Stomach (tissue), 9 donors: ENCODE data around the gene EXOC3L2. TPM values are rescaled to one million over a fixed set of nuclear protein-coding genes. Genes with fewer than 3 reads are reported as not detected.

ENCODE experiments used
- DNase-seq, 2 donors: peaks; one replicate each; pipeline versions ENCODE4 v3.0.0 to v3.0.0-alpha.2; 2013 to 2019
- H3K27ac ChIP-seq, 5 donors: fragments of 200-600 bp in 4 of 5; sonication (generic) in 4 of 5; one replicate each; pipeline ENCODE4 v1.5.1; 2013 to 2019; ENCODE audit warnings: mild to moderate bottlenecking in 1 of 5, moderate library complexity in 1 of 5
- H3K27me3 ChIP-seq, 3 donors: fragments of 200-600 bp; sonication (generic); one replicate each; pipeline ENCODE4 v1.5.1; 2017 to 2019; ENCODE audit warnings: mixed run types in 1 of 3
- H3K36me3 ChIP-seq, 4 donors: fragments of 200-600 bp; sonication (generic); 1 replicate in 3 of 4; 2 replicates in 1 of 4; pipeline ENCODE4 v1.5.1; 2016 to 2019
- H3K4me1 ChIP-seq, 4 donors: fragments of 200-600 bp; sonication (generic); one replicate each; pipeline ENCODE4 v1.5.1; 2016 to 2019
- H3K4me3 ChIP-seq, 4 donors: fragments of 200-600 bp; sonication (generic) in 3 of 4; one replicate each; pipeline ENCODE4 v1.5.1; 2016 to 2019; ENCODE audit warnings: mild to moderate bottlenecking in 1 of 4
- H3K9me3 ChIP-seq, 4 donors: fragments of 200-600 bp; sonication (generic); one replicate each; pipeline ENCODE4 v1.5.1; 2016 to 2019
- CTCF ChIP-seq, 7 experiments: fragments of 450-650 bp in 4 of 7; fragments of 200-600 bp in 3 of 7; sonication (generic) in 3 of 7; IDR thresholded peaks; one replicate each; pipeline ENCODE4 v1.5.1; 2016 to 2019; ENCODE audit warnings: antibody characterized with exemption in 7 of 7, control low read depth in 2 of 7, mild to moderate bottlenecking in 1 of 7
- EP300 ChIP-seq: sonication (generic); formaldehyde crosslinking; IDR thresholded peaks from one replicate; pipeline ENCODE4 v1.6.1; 2017; ENCODE audit warnings: antibody characterized with exemption
- POLR2A ChIP-seq, 4 donors: fragments of 450-650 bp; IDR thresholded peaks; one replicate each; pipeline ENCODE4 v1.6.1; 2016; ENCODE audit warnings: antibody characterized with exemption in 4 of 4, control low read depth in 2 of 4, mild to moderate bottlenecking in 1 of 4, moderate library complexity in 1 of 4
- POLR2AphosphoS5 ChIP-seq, 3 donors: sonication (generic); formaldehyde crosslinking; IDR thresholded peaks; one replicate each; pipeline ENCODE4 v1.6.1; 2016; ENCODE audit warnings: antibody characterized with exemption in 3 of 3
- WGBS, 5 donors: extraction: QIAGEN DNeasy Blood & Tissue Kit in 3 of 5; methylation state at CpG; one replicate each; pipeline versions ENCODE4 v1.1.5 to v1.1.7; 2013 to 2018; 5-methylcytosine and 5-hydroxymethylcytosine counted together
- intact Hi-C: fragments of 100-400 bp; cut with DNase I; formaldehyde crosslinking; loops from one replicate; pipeline ENCODE4 v1.15.1; 2023; ENCODE audit warnings: low total_unique reads
- polyA plus RNA-seq, 3 donors: library from polyadenylated mRNA; stranded (reverse); fragments of 200-250 nt; gene quantifications; one replicate each; pipeline ENCODE4 v1.2.3, GENCODE V29; 2013
- total RNA-seq, 5 donors: library from RNA; depleted of rRNA; stranded (reverse); fragments of >200 nt; gene quantifications; one replicate each; pipeline versions ENCODE4 v1.1.0 to v1.2.3, GENCODE V29; 2014 to 2016
- donor health status: healthy with polysubstance abuse.
- donor health status: Bipolar disorder and iron deficiency.
- donor health status: healthy.

EXOC3L2 gene
- total and polyA plus RNA-seq, 8 donors, result 0.72 to 20.6 (median 1.3) TPM; not detected in 1

DNA sequence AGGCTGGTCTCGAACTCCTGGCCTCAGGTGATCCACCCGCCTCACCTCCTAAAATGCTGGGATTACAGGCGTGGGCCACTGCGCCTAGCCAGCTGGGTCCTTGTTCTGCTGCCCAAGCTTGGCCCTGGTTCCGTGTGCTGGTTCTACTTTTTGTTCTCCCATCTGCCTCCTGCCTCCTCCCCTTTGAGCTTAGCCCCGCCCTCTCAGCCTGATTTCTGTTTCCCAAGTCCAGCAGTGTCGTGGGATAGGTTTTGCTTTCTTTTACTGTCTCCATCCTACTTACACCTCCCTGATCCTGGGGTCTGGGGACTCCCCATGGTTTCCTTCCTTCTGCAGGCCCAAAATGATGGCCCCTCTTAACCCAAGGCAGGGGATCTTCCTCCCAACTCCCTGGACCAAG lies 64.3 kb downstream of the EXOC3L2 start:
- peak in 1 of 2 donors; percentile 10 for DNase-seq
- Histone ChIP-seq H3K4me1 (peaks cover 32 to 67% (median 42%) of the 10 kb centered on the region in 4 donors), H3K27me3 (no peaks in the 10 kb centered on the region), H3K36me3 (peaks cover 0 to 12% (median 7%) of the 10 kb centered on the region in 4 donors), H3K27ac (peak overlapping the region in 1 of 5 donors; percentile 11), H3K9me3 (no peaks in the 10 kb centered on the region), H3K4me3 (peak overlapping the region in 1 of 4 donors; percentile 82)
- intact Hi-C loops, result no loop called here
- TF ChIP-seq POLR2AphosphoS5 (IDR thresholded peaks at IDR 0.05), result no peak
- no peak for TF ChIP-seq CTCF (IDR thresholded peaks at IDR 0.05)
- TF ChIP-seq POLR2A (IDR thresholded peaks at IDR 0.05), result no peak
- TF ChIP-seq EP300, result no peak
- 70 to 76% (median 75%) methylated on average over 7 of the region's 7 CpGs for WGBS, 5 donors

DNA sequence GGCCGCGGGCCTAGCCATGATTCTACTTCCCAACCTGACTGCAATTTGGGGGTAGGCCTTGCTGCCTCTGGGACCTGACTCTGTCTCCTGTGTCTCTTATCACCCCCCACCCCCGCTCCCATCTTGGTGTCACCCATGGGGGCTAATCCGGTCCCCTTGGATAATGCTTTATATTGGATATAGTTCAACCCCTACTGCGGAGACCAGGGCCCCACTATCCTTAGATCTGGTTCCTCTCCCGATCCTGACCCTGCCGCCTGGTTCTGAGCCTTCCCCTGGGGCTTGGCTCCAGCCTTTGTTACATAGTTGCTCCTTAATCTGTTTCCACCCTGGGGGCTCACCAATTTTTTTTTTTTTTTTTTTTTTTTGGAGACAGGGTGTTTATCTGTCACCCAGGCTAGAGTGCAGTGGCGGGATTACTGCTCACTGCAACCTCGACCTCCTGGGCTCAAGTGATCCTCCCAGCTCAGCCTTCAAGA lies 65.3 kb downstream of the EXOC3L2 start:
- Histone ChIP-seq H3K36me3 (peaks cover 0 to 12% (median 7%) of the 10 kb centered on the region in 4 donors), H3K27me3 (no peaks in the 10 kb centered on the region), H3K4me3 (peak overlapping the region; percentile 64 to 93 (median 78)), H3K4me1 (peaks cover 32 to 67% (median 42%) of the 10 kb centered on the region in 4 donors), H3K27ac (peak overlapping the region; percentile 91 to 97 (median 95)), H3K9me3 (no peaks in the 10 kb centered on the region)
- WGBS, 5 donors, result 29 to 53% (median 44%) methylated on average over 7 to 9 of the region's 9 CpGs
- no peak for DNase-seq
- intact Hi-C loops, result no loop called here
- no peak for TF ChIP-seq POLR2A (IDR thresholded peaks at IDR 0.05)
- no peak for TF ChIP-seq CTCF (IDR thresholded peaks at IDR 0.05)
- TF ChIP-seq POLR2AphosphoS5 (IDR thresholded peaks at IDR 0.05), result no peak
- no peak for TF ChIP-seq EP300

- H3K36me3 ChIP-seq, result peaks cover 0 to 12% (median 7%) of the 10 kb centered on the region in 4 donors
- intact Hi-C loops, result no loop called here
- peak overlapping the region; percentile 91 to 97 (median 95) for H3K27ac ChIP-seq
- TF ChIP-seq POLR2A (IDR thresholded peaks at IDR 0.05), result no peak
- TF ChIP-seq EP300, result no peak
- TF ChIP-seq POLR2AphosphoS5 (IDR thresholded peaks at IDR 0.05), result no peak
- TF ChIP-seq CTCF (IDR thresholded peaks at IDR 0.05), result no peak
- H3K4me1 ChIP-seq, result peaks cover 32 to 64% (median 42%) of the 10 kb centered on the region in 4 donors
- WGBS, 5 donors, result 0 to 1% (median 0%) methylated on average over 17 to 97 of the region's 97 CpGs
- no peaks in the 10 kb centered on the region for H3K27me3 ChIP-seq
- peak; percentile 55 to 67 for DNase-seq
- H3K9me3 ChIP-seq, result no peaks in the 10 kb centered on the region
- H3K4me3 ChIP-seq, result peak overlapping the region; percentile 64 to 93 (median 78)
Observed at GRCh38 chr19:45179072-45179891, 65.9 kb downstream of the EXOC3L2 start.

DNA sequence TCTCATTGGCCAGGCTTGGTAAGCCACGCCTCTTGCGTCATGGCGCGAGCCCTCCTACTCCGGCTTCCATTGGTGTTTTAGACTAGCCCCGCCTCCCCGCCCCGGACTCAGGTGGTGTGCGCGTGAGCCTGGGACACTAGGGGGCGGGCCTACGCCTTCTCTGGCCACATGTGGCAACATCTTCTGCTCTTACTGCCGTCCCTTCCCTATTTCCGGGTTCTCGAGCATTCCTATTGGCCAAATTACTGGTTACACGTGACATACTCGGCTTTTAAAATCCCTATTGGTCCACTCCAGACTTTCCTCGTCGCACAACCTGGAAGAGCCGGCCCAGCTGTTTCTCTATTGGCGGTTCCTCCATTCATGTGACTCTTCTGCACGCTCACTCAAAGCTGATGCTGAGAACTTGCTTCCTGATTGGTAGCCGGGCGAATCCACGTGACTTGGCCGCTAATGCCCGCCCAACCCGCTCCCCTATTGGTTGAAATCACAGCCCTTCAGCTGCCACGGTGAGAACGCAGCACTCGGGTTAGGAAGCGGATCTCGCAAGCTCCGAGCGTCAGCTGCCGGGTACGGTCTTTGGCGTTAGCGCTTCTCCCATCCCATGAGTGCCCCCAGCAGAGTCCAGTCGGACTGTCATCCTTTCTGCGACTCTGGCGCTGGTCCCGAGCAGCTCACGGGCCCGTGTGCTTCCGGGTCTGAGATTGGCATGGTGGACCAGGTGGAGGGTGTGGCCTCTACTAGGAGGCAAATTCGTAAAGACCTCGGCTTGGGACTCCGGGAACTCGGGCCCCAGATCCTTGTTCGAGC lies 66.7 kb downstream of the EXOC3L2 start, which contains the start of gene BLOC1S3:
BLOC1S3 (plus strand) TSS at position 523 of the 810 bp plus-strand sequence. CDS start 513 bp downstream, outside the sequence.
- H3K4me3 ChIP-seq, result peak within 1 kb of the TSS; percentile 69 to 93 (median 78)
- peaks cover 0 to 12% (median 7%) of the 10 kb centered on the region in 4 donors for H3K36me3 ChIP-seq
- H3K27ac ChIP-seq, result peak within 1 kb of the TSS; percentile 93 to 97 (median 95)
- no peaks in the 10 kb centered on the region for H3K27me3 ChIP-seq
- peak; percentile 100 for DNase-seq
- WGBS, 5 donors, result 0 to 1% (median 1%) methylated on average over 34 to 51 of the region's 51 CpGs
- H3K4me1 ChIP-seq, result peaks cover 32 to 58% (median 42%) of the 10 kb centered on the region in 4 donors
- no peak for TF ChIP-seq EP300
- TF ChIP-seq POLR2A (IDR thresholded peaks at IDR 0.05), result peak in 1 of 4 donors; percentile 29
- TF ChIP-seq CTCF (IDR thresholded peaks at IDR 0.05), result peak in 4 of 7 experiments; percentile 21 to 72 (median 42)
- TF ChIP-seq POLR2AphosphoS5 (IDR thresholded peaks at IDR 0.05), result peak; percentile 80 to 94 (median 88)
- H3K9me3 ChIP-seq, result no peaks in the 10 kb centered on the region
- intact Hi-C loops, result no loop called here
